ENCODE data around the gene BPIFB6. TPM values are rescaled to one million over a fixed set of nuclear protein-coding genes. Genes with fewer than 3 reads are reported as not detected.

BPIFB6 gene
- total RNA-seq, 1 experiment from 2014 or later: not detected

DNA sequence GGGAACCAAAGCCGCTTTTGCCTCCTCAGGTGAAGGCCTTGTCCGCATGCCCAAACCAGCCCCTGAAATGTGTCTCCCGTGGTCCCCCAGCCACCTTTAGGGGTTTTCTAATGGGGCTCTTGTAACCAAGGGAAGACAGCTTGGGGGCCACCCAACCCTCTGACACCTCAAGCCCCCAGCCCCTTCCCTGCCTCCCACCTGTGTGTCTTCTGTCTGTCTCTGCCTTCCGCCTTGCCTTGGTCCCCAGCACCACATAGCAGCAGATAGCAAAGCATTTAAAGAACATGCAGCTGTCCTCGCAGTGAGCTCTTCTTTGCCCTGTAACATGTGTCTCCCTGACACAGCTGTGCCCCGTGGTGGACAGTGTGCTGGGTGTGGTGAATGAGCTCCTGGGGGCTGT lies 31.8 kb downstream of the BPIFB6 start (continued):
- TF ChIP-seq, protein P1, sequence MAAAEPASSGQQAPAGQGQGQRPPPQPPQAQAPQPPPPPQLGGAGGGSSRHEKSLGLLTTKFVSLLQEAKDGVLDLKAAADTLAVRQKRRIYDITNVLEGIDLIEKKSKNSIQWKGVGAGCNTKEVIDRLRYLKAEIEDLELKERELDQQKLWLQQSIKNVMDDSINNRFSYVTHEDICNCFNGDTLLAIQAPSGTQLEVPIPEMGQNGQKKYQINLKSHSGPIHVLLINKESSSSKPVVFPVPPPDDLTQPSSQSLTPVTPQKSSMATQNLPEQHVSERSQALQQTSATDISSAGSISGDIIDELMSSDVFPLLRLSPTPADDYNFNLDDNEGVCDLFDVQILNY (CRISPR knock-in tag; IDR thresholded peaks at IDR 0.05): no peak
- TF ChIP-seq NR2C2 (CRISPR knock-in tag; IDR thresholded peaks at IDR 0.05) (no peak), RELA (CRISPR knock-in tag; IDR thresholded peaks at IDR 0.05; ENCODE audit: borderline replicate concordance) (no peak)
- TF ChIP-seq, protein P2, sequence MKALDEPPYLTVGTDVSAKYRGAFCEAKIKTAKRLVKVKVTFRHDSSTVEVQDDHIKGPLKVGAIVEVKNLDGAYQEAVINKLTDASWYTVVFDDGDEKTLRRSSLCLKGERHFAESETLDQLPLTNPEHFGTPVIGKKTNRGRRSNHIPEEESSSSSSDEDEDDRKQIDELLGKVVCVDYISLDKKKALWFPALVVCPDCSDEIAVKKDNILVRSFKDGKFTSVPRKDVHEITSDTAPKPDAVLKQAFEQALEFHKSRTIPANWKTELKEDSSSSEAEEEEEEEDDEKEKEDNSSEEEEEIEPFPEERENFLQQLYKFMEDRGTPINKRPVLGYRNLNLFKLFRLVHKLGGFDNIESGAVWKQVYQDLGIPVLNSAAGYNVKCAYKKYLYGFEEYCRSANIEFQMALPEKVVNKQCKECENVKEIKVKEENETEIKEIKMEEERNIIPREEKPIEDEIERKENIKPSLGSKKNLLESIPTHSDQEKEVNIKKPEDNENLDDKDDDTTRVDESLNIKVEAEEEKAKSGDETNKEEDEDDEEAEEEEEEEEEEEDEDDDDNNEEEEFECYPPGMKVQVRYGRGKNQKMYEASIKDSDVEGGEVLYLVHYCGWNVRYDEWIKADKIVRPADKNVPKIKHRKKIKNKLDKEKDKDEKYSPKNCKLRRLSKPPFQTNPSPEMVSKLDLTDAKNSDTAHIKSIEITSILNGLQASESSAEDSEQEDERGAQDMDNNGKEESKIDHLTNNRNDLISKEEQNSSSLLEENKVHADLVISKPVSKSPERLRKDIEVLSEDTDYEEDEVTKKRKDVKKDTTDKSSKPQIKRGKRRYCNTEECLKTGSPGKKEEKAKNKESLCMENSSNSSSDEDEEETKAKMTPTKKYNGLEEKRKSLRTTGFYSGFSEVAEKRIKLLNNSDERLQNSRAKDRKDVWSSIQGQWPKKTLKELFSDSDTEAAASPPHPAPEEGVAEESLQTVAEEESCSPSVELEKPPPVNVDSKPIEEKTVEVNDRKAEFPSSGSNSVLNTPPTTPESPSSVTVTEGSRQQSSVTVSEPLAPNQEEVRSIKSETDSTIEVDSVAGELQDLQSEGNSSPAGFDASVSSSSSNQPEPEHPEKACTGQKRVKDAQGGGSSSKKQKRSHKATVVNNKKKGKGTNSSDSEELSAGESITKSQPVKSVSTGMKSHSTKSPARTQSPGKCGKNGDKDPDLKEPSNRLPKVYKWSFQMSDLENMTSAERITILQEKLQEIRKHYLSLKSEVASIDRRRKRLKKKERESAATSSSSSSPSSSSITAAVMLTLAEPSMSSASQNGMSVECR (CRISPR knock-in tag; IDR thresholded peaks at IDR 0.05; ENCODE audit: borderline replicate concordance): no peak
- TF ChIP-seq, protein P3, sequence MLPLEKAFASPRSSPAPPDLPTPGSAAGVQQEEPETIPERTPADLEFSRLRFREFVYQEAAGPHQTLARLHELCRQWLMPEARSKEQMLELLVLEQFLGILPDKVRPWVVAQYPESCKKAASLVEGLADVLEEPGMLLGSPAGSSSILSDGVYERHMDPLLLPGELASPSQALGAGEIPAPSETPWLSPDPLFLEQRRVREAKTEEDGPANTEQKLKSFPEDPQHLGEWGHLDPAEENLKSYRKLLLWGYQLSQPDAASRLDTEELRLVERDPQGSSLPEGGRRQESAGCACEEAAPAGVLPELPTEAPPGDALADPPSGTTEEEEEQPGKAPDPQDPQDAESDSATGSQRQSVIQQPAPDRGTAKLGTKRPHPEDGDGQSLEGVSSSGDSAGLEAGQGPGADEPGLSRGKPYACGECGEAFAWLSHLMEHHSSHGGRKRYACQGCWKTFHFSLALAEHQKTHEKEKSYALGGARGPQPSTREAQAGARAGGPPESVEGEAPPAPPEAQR (CRISPR knock-in tag; IDR thresholded peaks at IDR 0.05): no peak

DNA sequence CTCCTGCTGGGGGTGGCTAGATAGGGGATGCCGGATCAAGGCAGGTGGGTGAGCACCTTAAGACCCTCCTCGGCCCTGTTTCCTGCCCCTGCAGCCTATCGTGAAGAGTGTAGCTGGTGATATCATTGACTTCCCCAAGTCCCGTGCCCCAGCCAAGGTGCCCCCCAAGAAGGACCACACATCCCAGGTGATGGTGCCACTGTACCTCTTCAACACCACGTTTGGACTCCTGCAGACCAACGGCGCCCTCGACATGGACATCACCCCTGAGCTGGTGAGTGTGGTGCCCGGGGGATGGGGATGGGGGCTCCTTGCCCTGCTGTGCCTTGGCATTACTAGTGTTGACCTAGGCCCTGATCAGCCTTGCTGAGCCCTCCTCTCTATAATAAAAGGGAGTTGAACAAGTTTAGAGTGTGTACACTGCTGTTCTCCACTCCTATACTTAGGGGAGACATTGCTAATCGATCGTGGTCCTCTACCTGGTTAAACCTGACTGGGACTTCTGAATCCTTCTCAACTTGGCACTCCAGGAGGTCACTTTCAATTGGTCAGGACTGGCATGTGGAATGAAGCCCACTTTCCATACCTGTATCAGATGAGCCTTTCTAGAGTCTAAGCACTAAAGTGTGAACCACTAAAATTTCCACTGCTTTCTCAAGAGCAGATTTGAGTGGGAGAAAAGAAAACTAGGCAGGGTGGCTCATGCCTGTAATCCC lies 33.3 kb downstream of the BPIFB6 start:
- H3K27ac Mint-ChIP-seq: no peak overlapping the region
- POLR2A ChIA-PET: no interaction called here
- TF ChIP-seq, protein P4, sequence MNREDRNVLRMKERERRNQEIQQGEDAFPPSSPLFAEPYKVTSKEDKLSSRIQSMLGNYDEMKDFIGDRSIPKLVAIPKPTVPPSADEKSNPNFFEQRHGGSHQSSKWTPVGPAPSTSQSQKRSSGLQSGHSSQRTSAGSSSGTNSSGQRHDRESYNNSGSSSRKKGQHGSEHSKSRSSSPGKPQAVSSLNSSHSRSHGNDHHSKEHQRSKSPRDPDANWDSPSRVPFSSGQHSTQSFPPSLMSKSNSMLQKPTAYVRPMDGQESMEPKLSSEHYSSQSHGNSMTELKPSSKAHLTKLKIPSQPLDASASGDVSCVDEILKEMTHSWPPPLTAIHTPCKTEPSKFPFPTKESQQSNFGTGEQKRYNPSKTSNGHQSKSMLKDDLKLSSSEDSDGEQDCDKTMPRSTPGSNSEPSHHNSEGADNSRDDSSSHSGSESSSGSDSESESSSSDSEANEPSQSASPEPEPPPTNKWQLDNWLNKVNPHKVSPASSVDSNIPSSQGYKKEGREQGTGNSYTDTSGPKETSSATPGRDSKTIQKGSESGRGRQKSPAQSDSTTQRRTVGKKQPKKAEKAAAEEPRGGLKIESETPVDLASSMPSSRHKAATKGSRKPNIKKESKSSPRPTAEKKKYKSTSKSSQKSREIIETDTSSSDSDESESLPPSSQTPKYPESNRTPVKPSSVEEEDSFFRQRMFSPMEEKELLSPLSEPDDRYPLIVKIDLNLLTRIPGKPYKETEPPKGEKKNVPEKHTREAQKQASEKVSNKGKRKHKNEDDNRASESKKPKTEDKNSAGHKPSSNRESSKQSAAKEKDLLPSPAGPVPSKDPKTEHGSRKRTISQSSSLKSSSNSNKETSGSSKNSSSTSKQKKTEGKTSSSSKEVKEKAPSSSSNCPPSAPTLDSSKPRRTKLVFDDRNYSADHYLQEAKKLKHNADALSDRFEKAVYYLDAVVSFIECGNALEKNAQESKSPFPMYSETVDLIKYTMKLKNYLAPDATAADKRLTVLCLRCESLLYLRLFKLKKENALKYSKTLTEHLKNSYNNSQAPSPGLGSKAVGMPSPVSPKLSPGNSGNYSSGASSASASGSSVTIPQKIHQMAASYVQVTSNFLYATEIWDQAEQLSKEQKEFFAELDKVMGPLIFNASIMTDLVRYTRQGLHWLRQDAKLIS (CRISPR knock-in tag; IDR thresholded peaks at IDR 0.05; ENCODE audit: borderline replicate concordance): no peak

DNA sequence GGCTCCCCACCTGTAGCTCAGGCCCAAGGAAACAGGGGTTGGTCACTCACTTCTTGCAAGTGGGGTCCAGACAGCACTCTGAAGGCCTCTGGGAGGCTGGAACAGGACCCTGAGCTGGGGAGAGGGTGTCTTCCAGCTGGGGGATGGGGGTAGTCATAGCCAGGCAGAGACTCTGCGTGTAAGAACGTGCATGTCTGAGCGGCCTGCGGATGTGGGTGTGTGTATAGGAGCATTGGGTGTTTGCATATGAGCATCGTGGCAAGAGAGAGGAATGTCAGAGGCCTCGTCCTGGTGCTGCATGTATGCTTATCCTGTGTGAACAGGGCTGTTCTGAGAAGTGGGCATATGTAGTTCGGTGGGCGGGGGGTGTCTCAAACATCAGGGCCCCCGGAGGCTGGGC lies 34.3 kb downstream of the BPIFB6 start:
- TF ChIP-seq ETV6 (CRISPR knock-in tag; IDR thresholded peaks at IDR 0.05): no peak
- TF ChIP-seq, protein P5, sequence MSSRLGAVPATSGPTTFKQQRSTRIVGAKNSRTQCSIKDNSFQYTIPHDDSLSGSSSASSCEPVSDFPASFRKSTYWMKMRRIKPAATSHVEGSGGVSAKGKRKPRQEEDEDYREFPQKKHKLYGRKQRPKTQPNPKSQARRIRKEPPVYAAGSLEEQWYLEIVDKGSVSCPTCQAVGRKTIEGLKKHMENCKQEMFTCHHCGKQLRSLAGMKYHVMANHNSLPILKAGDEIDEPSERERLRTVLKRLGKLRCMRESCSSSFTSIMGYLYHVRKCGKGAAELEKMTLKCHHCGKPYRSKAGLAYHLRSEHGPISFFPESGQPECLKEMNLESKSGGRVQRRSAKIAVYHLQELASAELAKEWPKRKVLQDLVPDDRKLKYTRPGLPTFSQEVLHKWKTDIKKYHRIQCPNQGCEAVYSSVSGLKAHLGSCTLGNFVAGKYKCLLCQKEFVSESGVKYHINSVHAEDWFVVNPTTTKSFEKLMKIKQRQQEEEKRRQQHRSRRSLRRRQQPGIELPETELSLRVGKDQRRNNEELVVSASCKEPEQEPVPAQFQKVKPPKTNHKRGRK (CRISPR knock-in tag; IDR thresholded peaks at IDR 0.05; ENCODE audit: borderline replicate concordance): no peak
- TF ChIP-seq FOXP1 (CRISPR knock-in tag; IDR thresholded peaks at IDR 0.05; ENCODE audit: borderline replicate concordance): no peak
- no peak for TF ChIP-seq SMAD3 (CRISPR knock-in tag; IDR thresholded peaks at IDR 0.05; ENCODE audit: borderline replicate concordance)
- TF ChIP-seq ESRRA (CRISPR knock-in tag; IDR thresholded peaks at IDR 0.05; ENCODE audit: borderline replicate concordance): no peak
- no peak for TF ChIP-seq GRHL2 (CRISPR knock-in tag; IDR thresholded peaks at IDR 0.05; ENCODE audit: insufficient replicate concordance, severe bottlenecking)
- no peak for TF ChIP-seq ZNF121 (CRISPR knock-in tag; IDR thresholded peaks at IDR 0.05)
- TF ChIP-seq, protein P6, sequence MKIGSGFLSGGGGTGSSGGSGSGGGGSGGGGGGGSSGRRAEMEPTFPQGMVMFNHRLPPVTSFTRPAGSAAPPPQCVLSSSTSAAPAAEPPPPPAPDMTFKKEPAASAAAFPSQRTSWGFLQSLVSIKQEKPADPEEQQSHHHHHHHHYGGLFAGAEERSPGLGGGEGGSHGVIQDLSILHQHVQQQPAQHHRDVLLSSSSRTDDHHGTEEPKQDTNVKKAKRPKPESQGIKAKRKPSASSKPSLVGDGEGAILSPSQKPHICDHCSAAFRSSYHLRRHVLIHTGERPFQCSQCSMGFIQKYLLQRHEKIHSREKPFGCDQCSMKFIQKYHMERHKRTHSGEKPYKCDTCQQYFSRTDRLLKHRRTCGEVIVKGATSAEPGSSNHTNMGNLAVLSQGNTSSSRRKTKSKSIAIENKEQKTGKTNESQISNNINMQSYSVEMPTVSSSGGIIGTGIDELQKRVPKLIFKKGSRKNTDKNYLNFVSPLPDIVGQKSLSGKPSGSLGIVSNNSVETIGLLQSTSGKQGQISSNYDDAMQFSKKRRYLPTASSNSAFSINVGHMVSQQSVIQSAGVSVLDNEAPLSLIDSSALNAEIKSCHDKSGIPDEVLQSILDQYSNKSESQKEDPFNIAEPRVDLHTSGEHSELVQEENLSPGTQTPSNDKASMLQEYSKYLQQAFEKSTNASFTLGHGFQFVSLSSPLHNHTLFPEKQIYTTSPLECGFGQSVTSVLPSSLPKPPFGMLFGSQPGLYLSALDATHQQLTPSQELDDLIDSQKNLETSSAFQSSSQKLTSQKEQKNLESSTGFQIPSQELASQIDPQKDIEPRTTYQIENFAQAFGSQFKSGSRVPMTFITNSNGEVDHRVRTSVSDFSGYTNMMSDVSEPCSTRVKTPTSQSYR (CRISPR knock-in tag; IDR thresholded peaks at IDR 0.05): no peak
- no peak for TF ChIP-seq GABPB1 (CRISPR knock-in tag; IDR thresholded peaks at IDR 0.05)
- TF ChIP-seq JUN (CRISPR knock-in tag; IDR thresholded peaks at IDR 0.05): no peak
- no peaks in the 10 kb centered on the region for H3K27me3 Mint-ChIP-seq (ENCODE audit: low read depth)

More for the DNA sequence above, 33.3 kb downstream of the BPIFB6 start:
- no peaks in the 10 kb centered on the region for H3K4me1 Mint-ChIP-seq
- no peak for ATAC-seq
- H3K36me3 Mint-ChIP-seq: no peaks in the 10 kb centered on the region
- H3K9me3 Mint-ChIP-seq: no peaks in the 10 kb centered on the region
- CTCF ChIA-PET: no interaction called here
- DNase-seq (ENCODE audit: low spot score): no peak
- H3K4me3 Mint-ChIP-seq: no peak overlapping the region
- H3K27me3 Mint-ChIP-seq (ENCODE audit: low read depth): no peaks in the 10 kb centered on the region

More for the DNA sequence above, 34.3 kb downstream of the BPIFB6 start:
- POLR2A ChIA-PET: no interaction called here
- no peak for ATAC-seq
- Mint-ChIP-seq H3K36me3 (no peaks in the 10 kb centered on the region), H3K4me1 (no peaks in the 10 kb centered on the region), H3K4me3 (no peak overlapping the region), H3K9me3 (no peaks in the 10 kb centered on the region), H3K27ac (no peak overlapping the region)
- no peak for DNase-seq (ENCODE audit: low spot score)
- CTCF ChIA-PET: interaction anchor here (1.7 kb wide), 1 partner anchor 61 kb away, joined by 5 read pairs; no protein-coding TSS in a partner anchor
